Large intestine (tissue), 3 donors: ENCODE data around the gene GUCY1A2. TPM values are rescaled to one million over a fixed set of nuclear protein-coding genes. Genes with fewer than 3 reads are reported as not detected.
"Not testable (repeated sequence)": the region's sequence is repeated elsewhere in the genome, so short reads cannot be mapped to it uniquely, and the experiment has no call there.

Source experiments
- DNase-seq, 2 donors: peaks; one replicate each; pipeline versions ENCODE4 v3.0.0 to v3.0.0-alpha.2; 2013
- H3K27ac ChIP-seq: one replicate; pipeline ENCODE4 v1.5.1; 2013; ENCODE audit warnings: low read length
- H3K27me3 ChIP-seq: 2 replicates; pipeline ENCODE4 v1.6.1; 2013; ENCODE audit warnings: low read length; ENCODE audit not compliant: control insufficient read depth, insufficient read depth
- H3K36me3 ChIP-seq: 2 replicates; pipeline ENCODE4 v1.6.1; 2013; ENCODE audit warnings: low read length; ENCODE audit not compliant: control insufficient read depth, insufficient read depth
- H3K4me1 ChIP-seq: one replicate; pipeline ENCODE4 v1.6.1; 2013; ENCODE audit warnings: low read length; ENCODE audit not compliant: control insufficient read depth, insufficient read depth
- H3K4me3 ChIP-seq: one replicate; pipeline ENCODE4 v1.5.1; 2013; ENCODE audit warnings: low read length
- H3K9me3 ChIP-seq: one replicate; pipeline ENCODE4 v1.6.1; 2013; ENCODE audit warnings: mild to moderate bottlenecking, low read depth, low read length, moderate library complexity; ENCODE audit not compliant: control insufficient read depth
- WGBS: methylation state at CpG from one replicate; pipeline ENCODE4 v1.1.5; 2013; ENCODE audit warnings: low lambda C conversion rate; ENCODE audit not compliant: insufficient coverage; 5-methylcytosine and 5-hydroxymethylcytosine counted together
- polyA plus RNA-seq: library from polyadenylated mRNA; unstranded; fragments of 120-200 nt; gene quantifications from one replicate; pipeline ENCODE4 v1.2.1, GENCODE V29; 2013

The GUCY1A2 gene
- polyA plus RNA-seq, 1 donor, result 4.0 TPM

- Histone ChIP-seq H3K4me3 (no peak overlapping the region), H3K9me3 (no peaks in the 10 kb centered on the region), H3K4me1 (no peaks in the 10 kb centered on the region), H3K27me3 (no peaks in the 10 kb centered on the region), H3K27ac (no peak overlapping the region), H3K36me3 (no peaks in the 10 kb centered on the region)
- WGBS, result 100% methylated on average over 1 of the region's 1 CpG
- no peak for DNase-seq
These were observed 197.0 kb downstream of the GUCY1A2 start for GRCh38 chr11:106821291-106821690.

- 100% methylated on average over 1 of the region's 5 CpGs for WGBS
These were observed 199.8 kb downstream of the GUCY1A2 start for GRCh38 chr11:106818443-106818842.

GRCh38 chr11:106815209-106815608 is 203.1 kb downstream of the GUCY1A2 start:
- no peak for DNase-seq
- H3K27me3 ChIP-seq, result no peaks in the 10 kb centered on the region
- no peaks in the 10 kb centered on the region for H3K9me3 ChIP-seq
- H3K4me3 ChIP-seq, result no peak overlapping the region
- H3K36me3 ChIP-seq, result no peaks in the 10 kb centered on the region
- H3K4me1 ChIP-seq, result no peaks in the 10 kb centered on the region
- no peak overlapping the region for H3K27ac ChIP-seq

More at GRCh38 chr11:106818443-106818842, 199.8 kb downstream of the GUCY1A2 start:
- no peak for DNase-seq
- Histone ChIP-seq H3K27me3 (no peaks in the 10 kb centered on the region), H3K4me3 (no peak overlapping the region), H3K27ac (no peak overlapping the region), H3K4me1 (no peaks in the 10 kb centered on the region), H3K9me3 (no peaks in the 10 kb centered on the region), H3K36me3 (no peaks in the 10 kb centered on the region)

GRCh38 chr11:106813806-106814205 is 204.5 kb downstream of the GUCY1A2 start:
- Histone ChIP-seq H3K27me3 (no peaks in the 10 kb centered on the region), H3K27ac (no peak overlapping the region), H3K4me3 (no peak overlapping the region), H3K4me1 (no peaks in the 10 kb centered on the region), H3K36me3 (no peaks in the 10 kb centered on the region), H3K9me3 (no peaks in the 10 kb centered on the region)
- no peak for DNase-seq
- WGBS, result no CpG with 5 or more reads among the region's 1 CpG

GRCh38 chr11:106794058-106794457 is 224.2 kb downstream of the GUCY1A2 start:
- Histone ChIP-seq H3K27ac (no peak overlapping the region), H3K9me3 (no peaks in the 10 kb centered on the region), H3K4me1 (no peaks in the 10 kb centered on the region), H3K4me3 (no peak overlapping the region), H3K27me3 (no peaks in the 10 kb centered on the region), H3K36me3 (no peaks in the 10 kb centered on the region)
- DNase-seq, result no peak

GRCh38 chr11:106789406-106789805 is 228.9 kb downstream of the GUCY1A2 start:
- H3K27me3 ChIP-seq, result no peaks in the 10 kb centered on the region
- no peak overlapping the region for H3K4me3 ChIP-seq
- no peaks in the 10 kb centered on the region for H3K4me1 ChIP-seq
- H3K36me3 ChIP-seq, result no peaks in the 10 kb centered on the region
- H3K27ac ChIP-seq, result no peak overlapping the region
- DNase-seq, result no peak
- 92% methylated on average over 2 of the region's 3 CpGs for WGBS
- no peaks in the 10 kb centered on the region for H3K9me3 ChIP-seq

- H3K4me3 ChIP-seq, result no peak overlapping the region
- no peaks in the 10 kb centered on the region for H3K36me3 ChIP-seq
- no peaks in the 10 kb centered on the region for H3K9me3 ChIP-seq
- no peaks in the 10 kb centered on the region for H3K27me3 ChIP-seq
- 100% methylated on average over 1 of the region's 1 CpG for WGBS
- no peak overlapping the region for H3K27ac ChIP-seq
- H3K4me1 ChIP-seq, result no peaks in the 10 kb centered on the region
- no peak for DNase-seq
These were observed 230.8 kb downstream of the GUCY1A2 start for GRCh38 chr11:106787454-106787853.

- Histone ChIP-seq H3K9me3 (no peaks in the 10 kb centered on the region), H3K4me3 (no peak overlapping the region), H3K27ac (no peak overlapping the region), H3K27me3 (no peaks in the 10 kb centered on the region), H3K4me1 (no peaks in the 10 kb centered on the region), H3K36me3 (no peaks in the 10 kb centered on the region)
- no peak for DNase-seq
- no CpG with 5 or more reads among the region's 3 CpGs for WGBS
These were observed 232.2 kb downstream of the GUCY1A2 start for GRCh38 chr11:106785913-106786650.

- H3K4me1 ChIP-seq, H3K36me3 ChIP-seq, H3K27ac ChIP-seq, H3K27me3 ChIP-seq, H3K9me3 ChIP-seq, DNase-seq, H3K4me3 ChIP-seq: not testable (repeated sequence)
- no CpG with 5 or more reads among the region's 8 CpGs for WGBS
These were observed 241.0 kb downstream of the GUCY1A2 start for GRCh38 chr11:106777302-106777701.

GRCh38 chr11:106770489-106771085 is 247.7 kb downstream of the GUCY1A2 start:
- no peaks in the 10 kb centered on the region for H3K27me3 ChIP-seq
- H3K36me3 ChIP-seq, result no peaks in the 10 kb centered on the region
- H3K4me3 ChIP-seq, result no peak overlapping the region
- no peaks in the 10 kb centered on the region for H3K9me3 ChIP-seq
- no peaks in the 10 kb centered on the region for H3K4me1 ChIP-seq
- DNase-seq, result no peak
- H3K27ac ChIP-seq, result no peak overlapping the region
